KMS-11 (cell line): ENCODE results near the gene RPS10.

Source experiments
- H2AFZ ChIP-seq: fragments of 200-600 bp; sonication (generic); 2 replicates; pipeline ENCODE4 v1.6.1; 2016; ENCODE audit warnings: antibody characterized with exemption, mixed run types, low read depth
- H3K27ac ChIP-seq: fragments of 200-600 bp; sonication (generic); 2 replicates; pipeline ENCODE4 v1.6.1; 2016; ENCODE audit warnings: mild to moderate bottlenecking, mixed run types
- H3K27me3 ChIP-seq: fragments of 200-600 bp; sonication (generic); 2 replicates; pipeline ENCODE4 v1.6.1; 2017; ENCODE audit warnings: mild to moderate bottlenecking, low read depth, mixed run types, moderate library complexity; ENCODE audit not compliant: insufficient read depth
- H3K36me3 ChIP-seq: fragments of 200-600 bp; sonication (generic); 2 replicates; pipeline ENCODE4 v1.6.1; 2017; ENCODE audit warnings: mild to moderate bottlenecking, mixed run types; ENCODE audit not compliant: insufficient read depth
- H3K4me1 ChIP-seq: fragments of 200-600 bp; sonication (generic); 2 replicates; pipeline ENCODE4 v1.6.1; 2016; ENCODE audit warnings: mild to moderate bottlenecking, low read depth, mixed run types; ENCODE audit not compliant: poor library complexity, severe bottlenecking
- H3K4me2 ChIP-seq: fragments of 200-600 bp; sonication (generic); 2 replicates; pipeline ENCODE4 v1.7.0; 2016; ENCODE audit warnings: mild to moderate bottlenecking, mixed run types
- H3K4me3 ChIP-seq: fragments of 200-600 bp; sonication (generic); IDR thresholded peaks from 2 replicates; pipeline ENCODE4 v1.6.1; 2017; ENCODE audit warnings: low read depth, low read length, mixed read lengths; ENCODE audit not compliant: insufficient read depth
- H3K79me2 ChIP-seq: fragments of 200-600 bp; sonication (generic); 2 replicates; pipeline ENCODE4 v1.6.1; 2016; ENCODE audit warnings: low read depth, mixed run types; ENCODE audit not compliant: insufficient read depth
- H3K9ac ChIP-seq: fragments of 200-600 bp; sonication (generic); 2 replicates; pipeline ENCODE4 v1.6.1; 2016; ENCODE audit warnings: mild to moderate bottlenecking, mixed run types
- H4K20me1 ChIP-seq: fragments of 200-600 bp; sonication (generic); 2 replicates; pipeline ENCODE4 v1.6.1; 2016; ENCODE audit warnings: mild to moderate bottlenecking, mixed run types; ENCODE audit not compliant: insufficient read depth
- CTCF ChIP-seq: fragments of 200-600 bp; sonication (generic); conservative IDR thresholded peaks from 2 replicates; pipeline ENCODE4 v1.6.1; 2017; ENCODE audit warnings: low read depth, mild to moderate bottlenecking, antibody characterized with exemption, low read length, moderate library complexity, mixed read lengths

RPS10 gene

GRCh38 chr6:34425498-34426410 lies at the start of gene RPS10:
RPS10 (minus strand) TSS chr6:34426069; CDS start chr6:34425221, 848 bp downstream.
- peaks cover 26% of the 10 kb centered on the region; the same call in 1 of the 2 replicates for H3K36me3 ChIP-seq
- H2AFZ ChIP-seq, result peak within 1 kb of the TSS; percentile 96

GRCh38 chr6:34475238-34475682 lies 49.4 kb upstream of the RPS10 start:
- no peaks in the 10 kb centered on the region for H3K79me2 ChIP-seq
- H3K9ac ChIP-seq, result no peak overlapping the region
- H2AFZ ChIP-seq, result no peak overlapping the region
- H3K4me1 ChIP-seq, result no peaks in the 10 kb centered on the region
- H3K27ac ChIP-seq, result no peak overlapping the region
- H3K4me3 ChIP-seq, result no peak overlapping the region
- TF ChIP-seq CTCF, result no peak
- no peak overlapping the region for H3K4me2 ChIP-seq
- no peaks in the 10 kb centered on the region for H3K27me3 ChIP-seq
- H4K20me1 ChIP-seq, result no peaks in the 10 kb centered on the region
- H3K36me3 ChIP-seq, result no peaks in the 10 kb centered on the region

More at GRCh38 chr6:34425498-34426410, at the start of gene RPS10:
- Histone ChIP-seq H3K79me2 (peaks cover 49% of the 10 kb centered on the region), H3K4me3 (no peak within 1 kb of the TSS), H3K27ac (peak within 1 kb of the TSS; percentile 80), H3K27me3 (no peaks in the 10 kb centered on the region), H3K4me1 (peaks cover 38% of the 10 kb centered on the region), H3K9ac (peak within 1 kb of the TSS; percentile 99), H4K20me1 (no peaks in the 10 kb centered on the region), H3K4me2 (peak within 1 kb of the TSS; percentile 89)
- TF ChIP-seq CTCF, result no peak

- no peak for TF ChIP-seq CTCF
- no peak overlapping the region for H3K4me2 ChIP-seq
Observed at GRCh38 chr6:34474754-34475153, 48.9 kb upstream of the RPS10 start.

GRCh38 chr6:34473967-34474366 lies 48.1 kb upstream of the RPS10 start:
- H3K27me3 ChIP-seq, result no peaks in the 10 kb centered on the region
- no peak overlapping the region for H3K4me3 ChIP-seq
- no peaks in the 10 kb centered on the region for H3K79me2 ChIP-seq
- no peak overlapping the region for H3K27ac ChIP-seq
- H4K20me1 ChIP-seq, result no peaks in the 10 kb centered on the region
- H2AFZ ChIP-seq, result no peak overlapping the region
- H3K4me1 ChIP-seq, result no peaks in the 10 kb centered on the region
- no peaks in the 10 kb centered on the region for H3K36me3 ChIP-seq
- no peak overlapping the region for H3K4me2 ChIP-seq
- TF ChIP-seq CTCF, result no peak
- no peak overlapping the region for H3K9ac ChIP-seq

More at GRCh38 chr6:34474754-34475153, 48.9 kb upstream of the RPS10 start:
- H3K36me3 ChIP-seq, result no peaks in the 10 kb centered on the region
- no peaks in the 10 kb centered on the region for H3K27me3 ChIP-seq
- H3K27ac ChIP-seq, result no peak overlapping the region
- H3K4me3 ChIP-seq, result no peak overlapping the region
- H3K4me1 ChIP-seq, result no peaks in the 10 kb centered on the region
- no peak overlapping the region for H2AFZ ChIP-seq
- no peak overlapping the region for H3K9ac ChIP-seq
- H4K20me1 ChIP-seq, result no peaks in the 10 kb centered on the region
- no peaks in the 10 kb centered on the region for H3K79me2 ChIP-seq
